Suprapubic skin (tissue), 4 donors: ENCODE measurements around the gene FLAD1. TPM values are rescaled to one million over a fixed set of nuclear protein-coding genes. Genes with fewer than 3 reads are reported as not detected.

ENCODE experiments used
- DNase-seq, 2 donors: peaks; one replicate each; pipeline ENCODE4 v3.0.0-alpha.2; 2019; ENCODE audit warnings: low spot score in 2 of 2
- H3K27ac ChIP-seq: fragments of 200-600 bp; sonication (generic); one replicate; pipeline ENCODE4 v1.5.1; 2019
- H3K27me3 ChIP-seq: fragments of 200-600 bp; sonication (generic); one replicate; pipeline ENCODE4 v1.5.1; 2019
- H3K36me3 ChIP-seq: fragments of 200-600 bp; sonication (generic); one replicate; pipeline ENCODE4 v1.5.1; 2019
- H3K4me1 ChIP-seq: fragments of 200-600 bp; sonication (generic); one replicate; pipeline ENCODE4 v1.5.1; 2019
- H3K4me3 ChIP-seq: fragments of 200-600 bp; sonication (generic); one replicate; pipeline ENCODE4 v1.5.1; 2019; ENCODE audit warnings: mild to moderate bottlenecking
- H3K9me3 ChIP-seq: fragments of 200-600 bp; sonication (generic); one replicate; pipeline ENCODE4 v1.5.1; 2019
- CTCF ChIP-seq, 2 donors: fragments of 200-600 bp in 1 of 2; fragments of 450-650 bp in 1 of 2; sonication (generic) in 1 of 2; IDR thresholded peaks; one replicate each; pipeline ENCODE4 v1.5.1; 2016 to 2019; ENCODE audit warnings: antibody characterized with exemption in 2 of 2, mild to moderate bottlenecking in 1 of 2, moderate library complexity in 1 of 2
- EP300 ChIP-seq: sonication (generic); formaldehyde crosslinking; IDR thresholded peaks from one replicate; pipeline ENCODE4 v1.6.1; 2017; ENCODE audit warnings: antibody characterized with exemption
- POLR2A ChIP-seq, 2 donors: fragments of 450-650 bp; IDR thresholded peaks; one replicate each; pipeline ENCODE4 v1.6.1; 2017; ENCODE audit warnings: antibody characterized with exemption in 2 of 2, mild to moderate bottlenecking in 2 of 2, moderate library complexity in 2 of 2
- POLR2AphosphoS5 ChIP-seq, 3 donors: sonication (generic); formaldehyde crosslinking; IDR thresholded peaks; one replicate each; pipeline ENCODE4 v1.6.1; 2017; ENCODE audit warnings: antibody characterized with exemption in 3 of 3
- WGBS: methylation state at CpG from one replicate; pipeline ENCODE4 v1.1.5; 2018; 5-methylcytosine and 5-hydroxymethylcytosine counted together
- total RNA-seq, 4 donors: library from RNA; depleted of rRNA; stranded (reverse); fragments of >200 nt; gene quantifications; one replicate each; pipeline ENCODE4 v1.1.0, GENCODE V29; 2016

The FLAD1 gene
- total RNA-seq, 4 donors from 2014 or later: 42.0 to 59.7 (median 52.3) TPM

- Histone ChIP-seq H3K4me3 (no peak overlapping the region), H3K36me3 (no peaks in the 10 kb centered on the region), H3K27me3 (no peaks in the 10 kb centered on the region), H3K9me3 (no peaks in the 10 kb centered on the region), H3K4me1 (peaks cover 32% of the 10 kb centered on the region), H3K27ac (no peak overlapping the region)
- peak in 1 of 2 donors; percentile 67 for DNase-seq
- TF ChIP-seq CTCF (IDR thresholded peaks at IDR 0.05): no peak
- no peak for TF ChIP-seq EP300
- no peak for TF ChIP-seq POLR2AphosphoS5 (IDR thresholded peaks at IDR 0.05)
- no peak for TF ChIP-seq POLR2A (IDR thresholded peaks at IDR 0.05)
- WGBS: 74% methylated on average over 16 of the region's 16 CpGs
Observed at GRCh38 chr1:154998201-154998780, 15.1 kb downstream of the FLAD1 start.

DNA sequence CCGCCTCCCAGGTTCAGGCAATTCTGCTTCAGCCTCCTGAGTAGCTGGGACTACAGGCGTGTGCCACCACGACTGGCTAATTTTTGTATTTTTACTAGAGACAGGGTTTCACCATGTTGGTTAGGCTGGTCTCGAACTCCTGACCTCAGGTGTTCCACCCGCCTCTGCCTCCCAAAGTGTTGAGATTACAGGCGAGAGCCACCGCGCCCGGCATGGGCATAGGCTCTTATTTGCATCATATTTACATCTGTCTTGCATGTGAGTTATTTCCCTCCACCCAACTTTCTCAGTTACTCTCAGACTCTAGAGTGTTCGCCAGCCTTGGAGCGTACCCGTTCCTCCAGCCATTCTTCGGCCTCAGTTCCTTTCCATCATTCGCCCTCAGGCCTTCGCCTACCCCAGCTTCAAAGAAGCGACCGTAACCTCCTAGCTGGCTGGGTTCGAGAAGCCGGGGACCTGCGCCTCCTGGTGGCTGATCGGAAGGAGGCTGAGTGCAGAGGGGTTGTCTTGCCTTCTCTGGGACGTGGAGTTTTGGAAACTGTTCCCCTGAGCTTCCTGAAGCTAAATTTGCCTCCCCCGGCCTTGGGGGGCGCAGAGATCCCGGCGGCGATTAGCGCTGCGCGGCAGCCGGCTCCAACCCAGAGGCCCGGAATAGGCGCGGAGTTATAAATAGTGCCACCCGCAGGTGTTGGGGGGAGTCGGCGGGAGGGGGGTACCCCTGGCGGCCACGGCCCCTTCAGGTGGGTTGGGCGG, 15.8 kb downstream of the FLAD1 start:
- peak overlapping the region; percentile 97 for H3K4me3 ChIP-seq
- no peaks in the 10 kb centered on the region for H3K36me3 ChIP-seq
- H3K9me3 ChIP-seq: no peaks in the 10 kb centered on the region
- H3K4me1 ChIP-seq: peaks cover 36% of the 10 kb centered on the region
- peak; percentile 76 to 82 for DNase-seq
- WGBS: 10% methylated on average over 30 of the region's 40 CpGs
- TF ChIP-seq CTCF (IDR thresholded peaks at IDR 0.05): peak; percentile 72 to 76
- TF ChIP-seq EP300: no peak
- no peak for TF ChIP-seq POLR2A (IDR thresholded peaks at IDR 0.05)
- TF ChIP-seq POLR2AphosphoS5 (IDR thresholded peaks at IDR 0.05): no peak
- H3K27me3 ChIP-seq: no peaks in the 10 kb centered on the region
- peak overlapping the region; percentile 96 for H3K27ac ChIP-seq

GRCh38 chr1:154999571-155000410, 16.6 kb downstream of the FLAD1 start:
- TF ChIP-seq EP300 (no peak), POLR2A (IDR thresholded peaks at IDR 0.05) (no peak), CTCF (IDR thresholded peaks at IDR 0.05) (no peak), POLR2AphosphoS5 (IDR thresholded peaks at IDR 0.05) (no peak)
- Histone ChIP-seq H3K9me3 (no peaks in the 10 kb centered on the region), H3K27ac (peak overlapping the region; percentile 96), H3K4me1 (peaks cover 43% of the 10 kb centered on the region), H3K36me3 (no peaks in the 10 kb centered on the region), H3K27me3 (no peaks in the 10 kb centered on the region), H3K4me3 (peak overlapping the region; percentile 97)
- WGBS: 3% methylated on average over 34 of the region's 50 CpGs
- peak in 1 of 2 donors; percentile 68 for DNase-seq

- peak in 1 of 2 donors; percentile 79 for DNase-seq
- H3K4me3 ChIP-seq: peak overlapping the region; percentile 97
- no peaks in the 10 kb centered on the region for H3K36me3 ChIP-seq
- WGBS: 0% methylated on average over 12 of the region's 13 CpGs
- no peaks in the 10 kb centered on the region for H3K27me3 ChIP-seq
- peaks cover 49% of the 10 kb centered on the region for H3K4me1 ChIP-seq
- no peak for TF ChIP-seq EP300
- no peak for TF ChIP-seq CTCF (IDR thresholded peaks at IDR 0.05)
- no peak for TF ChIP-seq POLR2A (IDR thresholded peaks at IDR 0.05)
- no peak for TF ChIP-seq POLR2AphosphoS5 (IDR thresholded peaks at IDR 0.05)
- H3K9me3 ChIP-seq: no peaks in the 10 kb centered on the region
- peak overlapping the region; percentile 96 for H3K27ac ChIP-seq
Observed at GRCh38 chr1:155000411-155000725, 17.2 kb downstream of the FLAD1 start.
